ENCODE data around the gene TTF1.

TTF1 gene

DNA sequence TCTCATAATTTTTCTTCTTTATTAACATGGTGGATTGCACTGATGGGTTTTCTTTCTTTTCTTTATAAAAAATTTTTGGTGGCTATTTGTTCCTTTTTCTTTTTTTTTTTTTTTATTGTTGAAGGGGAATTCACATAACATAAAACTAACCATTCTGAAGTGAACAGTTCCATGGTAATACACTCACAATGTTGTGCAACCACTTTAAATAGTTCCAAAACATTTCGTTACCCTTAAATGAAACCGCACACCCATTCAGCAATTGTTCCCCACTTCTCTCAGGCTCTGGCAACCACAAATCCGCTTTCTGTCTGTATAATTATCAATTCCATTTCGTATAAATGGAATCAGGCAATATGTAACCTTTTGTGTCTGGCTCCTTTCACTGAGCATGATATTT is 40.2 kb downstream of the TTF1 start:
- no peaks in the 10 kb centered on the region for H3K27me3 ChIP-seq (ENCODE audit: insufficient read depth, poor library complexity, severe bottlenecking)
- no peak overlapping the region for H3K4me3 ChIP-seq (replicated peaks; ENCODE audit: insufficient read depth, low read length)
- H3K27ac ChIP-seq (replicated peaks) = no peak overlapping the region
- DNase-seq (ENCODE audit: low read depth in 1 of 2, low spot score in 1 of 2) = no peak
- TF ChIP-seq, protein P1, sequence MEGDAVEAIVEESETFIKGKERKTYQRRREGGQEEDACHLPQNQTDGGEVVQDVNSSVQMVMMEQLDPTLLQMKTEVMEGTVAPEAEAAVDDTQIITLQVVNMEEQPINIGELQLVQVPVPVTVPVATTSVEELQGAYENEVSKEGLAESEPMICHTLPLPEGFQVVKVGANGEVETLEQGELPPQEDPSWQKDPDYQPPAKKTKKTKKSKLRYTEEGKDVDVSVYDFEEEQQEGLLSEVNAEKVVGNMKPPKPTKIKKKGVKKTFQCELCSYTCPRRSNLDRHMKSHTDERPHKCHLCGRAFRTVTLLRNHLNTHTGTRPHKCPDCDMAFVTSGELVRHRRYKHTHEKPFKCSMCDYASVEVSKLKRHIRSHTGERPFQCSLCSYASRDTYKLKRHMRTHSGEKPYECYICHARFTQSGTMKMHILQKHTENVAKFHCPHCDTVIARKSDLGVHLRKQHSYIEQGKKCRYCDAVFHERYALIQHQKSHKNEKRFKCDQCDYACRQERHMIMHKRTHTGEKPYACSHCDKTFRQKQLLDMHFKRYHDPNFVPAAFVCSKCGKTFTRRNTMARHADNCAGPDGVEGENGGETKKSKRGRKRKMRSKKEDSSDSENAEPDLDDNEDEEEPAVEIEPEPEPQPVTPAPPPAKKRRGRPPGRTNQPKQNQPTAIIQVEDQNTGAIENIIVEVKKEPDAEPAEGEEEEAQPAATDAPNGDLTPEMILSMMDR (IDR thresholded peaks at IDR 0.05; ENCODE audit: insufficient read depth, low read length) = no peak
- TF ChIP-seq, protein P2, sequence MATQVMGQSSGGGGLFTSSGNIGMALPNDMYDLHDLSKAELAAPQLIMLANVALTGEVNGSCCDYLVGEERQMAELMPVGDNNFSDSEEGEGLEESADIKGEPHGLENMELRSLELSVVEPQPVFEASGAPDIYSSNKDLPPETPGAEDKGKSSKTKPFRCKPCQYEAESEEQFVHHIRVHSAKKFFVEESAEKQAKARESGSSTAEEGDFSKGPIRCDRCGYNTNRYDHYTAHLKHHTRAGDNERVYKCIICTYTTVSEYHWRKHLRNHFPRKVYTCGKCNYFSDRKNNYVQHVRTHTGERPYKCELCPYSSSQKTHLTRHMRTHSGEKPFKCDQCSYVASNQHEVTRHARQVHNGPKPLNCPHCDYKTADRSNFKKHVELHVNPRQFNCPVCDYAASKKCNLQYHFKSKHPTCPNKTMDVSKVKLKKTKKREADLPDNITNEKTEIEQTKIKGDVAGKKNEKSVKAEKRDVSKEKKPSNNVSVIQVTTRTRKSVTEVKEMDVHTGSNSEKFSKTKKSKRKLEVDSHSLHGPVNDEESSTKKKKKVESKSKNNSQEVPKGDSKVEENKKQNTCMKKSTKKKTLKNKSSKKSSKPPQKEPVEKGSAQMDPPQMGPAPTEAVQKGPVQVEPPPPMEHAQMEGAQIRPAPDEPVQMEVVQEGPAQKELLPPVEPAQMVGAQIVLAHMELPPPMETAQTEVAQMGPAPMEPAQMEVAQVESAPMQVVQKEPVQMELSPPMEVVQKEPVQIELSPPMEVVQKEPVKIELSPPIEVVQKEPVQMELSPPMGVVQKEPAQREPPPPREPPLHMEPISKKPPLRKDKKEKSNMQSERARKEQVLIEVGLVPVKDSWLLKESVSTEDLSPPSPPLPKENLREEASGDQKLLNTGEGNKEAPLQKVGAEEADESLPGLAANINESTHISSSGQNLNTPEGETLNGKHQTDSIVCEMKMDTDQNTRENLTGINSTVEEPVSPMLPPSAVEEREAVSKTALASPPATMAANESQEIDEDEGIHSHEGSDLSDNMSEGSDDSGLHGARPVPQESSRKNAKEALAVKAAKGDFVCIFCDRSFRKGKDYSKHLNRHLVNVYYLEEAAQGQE (IDR thresholded peaks at IDR 0.05; ENCODE audit: insufficient replicate concordance, low read depth) = no peak
- TF ChIP-seq POLR2AphosphoS5 (IDR thresholded peaks at IDR 0.05; ENCODE audit: low read depth) = no peak
- no peak for TF ChIP-seq SPI1 (IDR thresholded peaks at IDR 0.05; ENCODE audit: borderline replicate concordance, low read depth)
- TF ChIP-seq GABPA (IDR thresholded peaks at IDR 0.05; ENCODE audit: low read depth) = no peak

DNA sequence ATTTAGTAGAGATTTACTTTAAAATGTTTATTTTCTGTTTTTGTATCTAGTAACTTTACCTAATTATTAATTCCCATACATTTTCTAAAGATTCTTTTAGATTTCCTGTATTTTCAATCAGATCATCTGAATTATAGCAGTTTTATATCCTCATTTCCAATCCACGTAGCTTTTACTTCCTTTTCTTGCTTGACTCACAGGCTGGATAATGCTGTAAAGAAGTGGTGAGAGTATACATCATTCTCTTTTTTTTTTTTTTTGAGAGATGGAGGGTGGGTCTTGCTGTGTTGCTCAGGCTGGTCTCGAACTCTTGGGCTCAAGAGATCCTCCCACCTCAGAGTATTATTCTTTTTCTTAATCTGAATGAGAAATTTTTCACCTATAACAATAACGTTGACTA is 40.7 kb downstream of the TTF1 start:
- TF ChIP-seq, protein P2 (IDR thresholded peaks at IDR 0.05; ENCODE audit: insufficient replicate concordance, low read depth) = no peak
- no peak for TF ChIP-seq POLR2AphosphoS5 (IDR thresholded peaks at IDR 0.05; ENCODE audit: low read depth)
- TF ChIP-seq GABPA (IDR thresholded peaks at IDR 0.05; ENCODE audit: low read depth) = no peak
- TF ChIP-seq, protein P1 (IDR thresholded peaks at IDR 0.05; ENCODE audit: insufficient read depth, low read length) = no peak
- no peak for TF ChIP-seq SPI1 (IDR thresholded peaks at IDR 0.05; ENCODE audit: borderline replicate concordance, low read depth)
- no peak overlapping the region for H3K4me3 ChIP-seq (replicated peaks; ENCODE audit: insufficient read depth, low read length)
- no peak for DNase-seq (ENCODE audit: low read depth in 1 of 2, low spot score in 1 of 2)
- no peaks in the 10 kb centered on the region for H3K27me3 ChIP-seq (ENCODE audit: insufficient read depth, poor library complexity, severe bottlenecking)
- no peak overlapping the region for H3K27ac ChIP-seq (replicated peaks)

DNA sequence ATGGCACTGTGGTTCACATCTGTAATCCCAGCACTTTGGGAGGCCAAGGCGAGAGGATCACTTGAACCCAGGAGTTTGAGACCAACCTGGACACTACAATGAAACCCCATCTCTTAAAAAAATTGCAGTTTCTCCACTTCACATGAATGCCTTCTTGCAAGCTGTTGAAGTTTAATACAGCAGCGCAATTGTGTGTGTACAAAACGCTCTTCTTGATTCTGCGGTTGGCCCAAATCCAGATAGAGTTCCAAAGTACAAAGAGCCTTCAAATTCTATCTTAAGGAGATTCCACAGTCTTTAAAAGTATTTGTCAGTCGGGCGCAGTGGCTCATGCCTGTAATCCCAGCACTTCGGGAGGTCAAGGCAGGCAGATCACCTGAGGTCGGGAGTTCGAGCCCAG is 42.6 kb downstream of the TTF1 start:
- no peak overlapping the region for H3K4me3 ChIP-seq (replicated peaks; ENCODE audit: insufficient read depth, low read length)
- TF ChIP-seq GABPA (IDR thresholded peaks at IDR 0.05; ENCODE audit: low read depth) = no peak
- no peak for TF ChIP-seq SPI1 (IDR thresholded peaks at IDR 0.05; ENCODE audit: borderline replicate concordance, low read depth)
- TF ChIP-seq, protein P1 (IDR thresholded peaks at IDR 0.05; ENCODE audit: insufficient read depth, low read length) = no peak
- no peak for TF ChIP-seq POLR2AphosphoS5 (IDR thresholded peaks at IDR 0.05; ENCODE audit: low read depth)
- TF ChIP-seq, protein P2 (IDR thresholded peaks at IDR 0.05; ENCODE audit: insufficient replicate concordance, low read depth) = no peak
- DNase-seq (ENCODE audit: low read depth in 1 of 2, low spot score in 1 of 2) = no peak
- H3K27ac ChIP-seq (replicated peaks) = no peak overlapping the region
- no peaks in the 10 kb centered on the region for H3K27me3 ChIP-seq (ENCODE audit: insufficient read depth, poor library complexity, severe bottlenecking)

Data from HL-60 (cell line).